GM18507 (cell line): ENCODE measurements around the gene CERS6.

ENCODE experiments used
- DNase-seq: peaks from one replicate; pipeline ENCODE4 v3.0.0; 2011; ENCODE audit warnings: low read depth; ENCODE audit not compliant: insufficient read length; ENCODE audit errors: extremely low spot score
- FAIRE-seq: peaks from 2 replicates; lab custom pipeline; 2011; peaks lifted over from hg19 to GRCh38; lab: Jason Lieb, UNC

CERS6 gene

GRCh38 chr2:168821992-168822391 lies 365.9 kb downstream of the CERS6 start:
- FAIRE-seq (no peak), DNase-seq (no peak)
